ENCODE data around the gene PBRM1.

Gene PBRM1

DNA sequence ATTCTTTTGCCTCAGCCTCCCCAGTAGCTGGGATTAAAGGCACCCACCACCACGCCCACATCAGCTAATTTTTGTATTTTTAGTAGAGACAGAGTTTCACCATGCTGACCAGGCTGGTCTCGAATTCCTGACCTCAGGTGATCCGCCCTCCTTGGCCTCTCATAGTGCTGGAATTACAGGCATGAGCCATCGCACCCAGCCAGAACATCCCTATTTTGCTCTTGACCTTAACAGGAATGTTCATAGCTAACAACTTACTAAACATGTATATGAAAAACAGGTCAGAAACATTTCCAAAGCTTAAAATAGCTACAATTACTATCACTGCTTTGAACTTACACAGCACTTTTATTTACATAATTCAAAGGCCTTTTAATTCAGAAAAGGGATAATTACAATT lies 115.6 kb downstream of the PBRM1 start:
- no peak for DNase-seq

DNA sequence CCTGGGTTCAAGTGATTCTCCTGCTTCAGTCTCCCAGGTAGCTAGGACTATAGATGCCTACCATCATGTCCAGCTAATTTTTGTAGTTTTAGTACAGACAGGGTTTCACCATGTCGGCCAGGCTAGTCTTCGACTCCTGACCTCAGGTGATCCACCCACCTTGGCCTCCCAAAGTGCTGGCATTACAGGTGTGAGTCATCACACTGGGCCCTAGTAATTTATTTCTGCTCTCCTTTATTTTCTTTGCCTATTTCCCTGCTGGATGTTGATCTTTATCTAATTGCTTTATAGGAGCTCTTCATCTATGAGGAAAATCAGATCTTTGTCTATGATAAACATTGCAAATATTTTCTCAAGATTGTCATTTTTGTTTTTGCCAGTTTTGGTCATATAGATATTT lies 117.6 kb downstream of the PBRM1 start:
- no peak for DNase-seq

DNA sequence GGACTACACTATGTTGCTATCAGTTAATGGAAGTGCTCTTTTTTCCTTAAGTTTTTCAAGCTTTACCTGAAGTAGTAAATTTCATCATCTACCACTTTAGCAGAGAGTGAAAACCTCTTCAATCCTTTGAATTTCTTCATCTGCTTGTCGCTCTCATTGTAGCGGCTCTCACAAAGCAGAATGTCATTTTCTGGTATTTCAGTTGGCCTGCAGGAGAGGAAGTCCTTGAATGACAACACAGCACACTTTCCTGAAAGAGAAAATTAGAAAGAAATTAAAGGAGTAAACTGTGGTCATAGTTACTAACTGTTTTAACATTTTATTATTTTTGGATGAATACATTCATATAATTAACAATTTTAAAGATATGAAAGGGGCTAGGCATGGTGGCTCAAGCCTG lies 121.7 kb downstream of the PBRM1 start:
- DNase-seq = no peak

DNA sequence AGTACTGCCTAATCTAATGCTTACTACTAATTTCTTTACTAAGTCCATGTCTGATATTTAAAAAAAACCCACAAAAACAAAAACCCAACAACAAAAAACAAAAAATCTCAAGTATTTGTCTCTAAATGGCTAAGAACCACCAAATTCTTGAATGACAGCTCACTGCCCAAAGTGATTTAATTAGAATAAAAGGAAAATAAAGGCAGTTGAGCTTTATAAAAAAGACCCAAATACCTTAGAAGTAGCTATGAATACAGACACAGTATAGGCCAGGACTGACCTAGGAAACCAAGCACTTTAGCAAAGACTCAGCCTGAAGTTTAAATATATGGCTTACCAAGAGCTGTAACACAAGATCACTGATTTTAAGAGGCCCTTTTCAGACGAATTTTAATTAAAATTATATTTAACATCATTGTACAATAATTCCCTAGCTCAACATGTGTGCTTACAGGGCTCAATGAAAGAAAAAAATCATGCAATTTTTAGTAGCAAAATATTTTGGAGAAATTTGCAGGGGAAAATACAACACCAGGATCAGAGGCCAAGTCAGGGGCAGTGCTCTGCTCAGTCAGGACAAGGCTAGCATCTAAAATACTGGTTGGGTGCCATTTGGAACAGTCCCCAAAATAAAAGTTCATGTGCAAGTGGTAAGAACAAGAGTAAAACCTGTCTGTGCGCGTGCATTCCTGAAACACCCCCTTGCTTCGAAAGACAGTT lies 124.5 kb downstream of the PBRM1 start:
- no peak for DNase-seq

DNA sequence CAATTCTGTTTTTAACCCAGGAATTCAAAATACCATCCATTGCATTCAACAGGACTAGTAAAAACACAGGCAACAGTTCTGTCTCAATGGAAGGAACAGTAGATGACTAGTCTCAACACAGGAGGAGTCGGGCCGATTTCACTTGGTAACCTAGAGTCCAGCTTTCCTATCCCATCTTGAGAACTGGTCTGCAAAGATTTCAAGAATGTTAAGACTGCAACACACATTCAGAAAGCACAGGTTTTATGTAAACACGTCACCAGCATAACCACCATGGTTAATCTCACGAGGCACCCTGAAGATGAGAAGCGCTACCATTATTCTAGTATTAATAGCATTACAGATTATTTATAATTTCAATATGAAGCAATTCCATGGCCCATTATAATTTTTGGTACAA lies 127.3 kb downstream of the PBRM1 start:
- DNase-seq = no peak

DNA sequence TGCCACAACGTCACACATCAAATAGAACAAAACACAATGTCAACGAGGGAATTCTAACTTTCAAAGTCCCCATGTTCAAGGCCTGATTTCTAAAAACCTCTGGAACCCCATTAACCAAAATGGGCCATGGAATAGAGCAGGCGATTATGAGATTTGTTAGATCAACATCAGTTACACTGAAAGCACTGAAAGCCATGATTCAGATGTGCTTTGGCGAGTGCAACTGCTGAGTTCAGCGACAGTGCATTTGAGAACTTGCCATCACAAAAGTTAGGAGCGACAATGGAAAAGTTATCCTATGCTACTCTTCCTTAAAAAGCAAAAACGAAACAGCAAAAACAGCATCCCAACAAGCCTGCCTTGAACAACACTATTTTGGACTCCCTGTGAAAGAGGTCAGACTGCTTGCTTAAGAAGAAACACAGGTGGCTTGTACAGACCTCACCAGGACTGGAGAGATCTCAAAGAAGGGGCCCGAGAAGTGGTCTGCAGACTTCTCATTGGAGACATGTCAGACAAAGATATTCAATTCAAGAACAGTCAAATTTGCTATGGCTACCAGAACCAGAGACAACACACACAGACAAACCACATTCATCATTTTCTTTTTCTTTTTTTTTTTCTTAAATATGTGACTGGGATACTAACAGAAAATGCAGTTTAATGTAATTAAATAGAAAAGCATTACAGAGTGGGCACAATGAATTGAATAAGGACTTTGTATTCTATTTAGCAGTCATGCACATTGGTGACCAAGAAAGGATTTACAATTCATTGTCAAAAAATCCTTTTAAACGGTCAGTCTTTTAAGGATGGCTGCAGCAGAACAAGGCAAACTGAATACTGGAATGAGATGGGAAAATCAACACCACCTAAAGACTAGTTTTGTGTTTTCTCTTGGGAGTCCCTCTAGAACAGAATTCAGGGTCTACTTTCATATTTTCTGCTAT lies 128.4 kb downstream of the PBRM1 start:
- no peak for DNase-seq

DNA sequence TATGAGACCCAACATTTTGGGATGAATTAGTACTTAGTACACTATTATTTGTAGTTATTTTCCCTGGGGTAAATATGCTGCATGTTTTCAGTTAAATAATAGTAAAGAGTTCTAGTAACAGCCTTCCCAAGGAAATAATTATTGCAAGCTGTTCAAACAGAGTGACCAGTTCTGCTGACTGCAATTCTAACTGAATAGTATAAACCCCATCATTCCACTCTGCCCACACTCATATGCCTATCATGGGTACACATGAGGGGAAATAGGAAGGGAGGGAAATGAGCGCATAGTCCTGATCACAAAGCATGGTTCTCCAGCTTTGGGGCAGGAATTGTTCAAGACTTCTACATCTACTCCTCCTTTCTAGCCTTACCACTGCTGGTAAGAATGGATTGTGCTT lies 130.7 kb downstream of the PBRM1 start:
- no peak for DNase-seq

DNA sequence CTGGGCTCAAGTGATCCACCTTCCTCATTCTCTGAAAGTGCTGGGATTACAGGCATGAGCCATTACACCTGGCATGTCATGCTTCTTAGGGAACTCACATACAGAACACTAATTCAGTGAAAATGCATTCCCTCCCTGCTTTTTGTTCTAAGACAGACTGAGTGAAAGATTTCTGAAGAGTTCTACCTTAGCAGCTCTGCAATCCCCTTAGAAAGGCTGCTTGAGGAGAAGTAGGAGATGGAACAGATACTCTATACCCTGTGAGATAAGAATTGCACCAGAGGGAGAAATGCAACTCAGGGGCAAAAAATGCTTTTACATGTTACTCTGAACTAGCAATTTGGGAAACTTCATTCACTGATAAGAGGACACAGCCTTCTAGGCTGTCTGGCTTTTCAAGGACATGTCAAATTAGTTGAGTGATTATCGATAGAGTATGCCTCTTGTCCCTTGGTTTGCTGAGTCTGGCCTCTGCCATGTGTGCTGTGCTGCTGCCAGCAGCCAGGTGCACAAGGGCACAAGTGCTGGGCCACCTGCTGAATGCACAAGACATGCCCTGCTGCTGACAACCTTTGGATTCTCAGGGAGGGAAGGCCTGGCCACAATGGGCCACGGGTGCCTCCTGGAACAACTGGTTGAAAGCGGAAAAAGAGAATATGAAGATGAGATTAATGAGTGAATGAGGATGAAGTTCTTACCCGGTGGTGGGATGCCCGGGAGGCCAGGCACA lies 131.5 kb downstream of the PBRM1 start:
- no peak for DNase-seq

DNA sequence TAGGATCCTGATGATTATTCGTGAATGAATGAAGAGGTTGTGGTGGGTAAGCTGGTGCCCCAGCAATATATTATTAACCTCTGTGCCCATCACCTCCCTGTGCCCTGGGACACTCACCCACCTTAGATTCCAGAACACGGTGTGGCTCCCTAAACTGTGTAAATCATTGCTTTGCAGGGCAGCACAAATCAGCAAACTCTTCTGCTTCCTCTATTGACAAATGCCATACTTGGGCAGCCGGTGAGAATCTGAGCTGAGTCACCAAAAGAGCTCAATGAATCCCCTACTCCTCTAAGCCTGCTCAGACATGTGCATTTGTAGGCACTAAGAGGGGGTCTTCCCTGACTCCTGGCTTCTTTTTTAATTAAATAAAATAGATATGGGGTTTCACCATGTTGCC lies 133.6 kb downstream of the PBRM1 start:
- no peak for DNase-seq

DNA sequence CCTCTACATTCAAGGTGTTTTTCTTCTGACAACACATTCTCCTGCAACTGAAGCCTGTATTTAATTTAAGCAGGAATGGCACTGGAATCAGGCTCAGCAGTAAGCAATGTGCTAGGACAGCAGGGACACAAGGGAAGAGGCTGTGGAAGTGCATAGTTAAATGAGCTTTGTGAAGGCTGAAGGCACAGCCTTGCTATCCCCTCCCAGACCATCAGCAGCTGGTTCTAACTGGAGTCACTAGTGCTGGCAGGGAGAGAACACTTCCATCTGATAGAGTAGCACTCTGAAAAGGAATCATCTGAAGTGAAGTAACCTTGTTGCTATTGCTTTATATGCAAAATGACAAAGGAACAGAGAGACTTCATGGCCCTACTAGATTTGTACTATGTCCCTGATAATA lies 134.6 kb downstream of the PBRM1 start:
- no peak for DNase-seq

DNA sequence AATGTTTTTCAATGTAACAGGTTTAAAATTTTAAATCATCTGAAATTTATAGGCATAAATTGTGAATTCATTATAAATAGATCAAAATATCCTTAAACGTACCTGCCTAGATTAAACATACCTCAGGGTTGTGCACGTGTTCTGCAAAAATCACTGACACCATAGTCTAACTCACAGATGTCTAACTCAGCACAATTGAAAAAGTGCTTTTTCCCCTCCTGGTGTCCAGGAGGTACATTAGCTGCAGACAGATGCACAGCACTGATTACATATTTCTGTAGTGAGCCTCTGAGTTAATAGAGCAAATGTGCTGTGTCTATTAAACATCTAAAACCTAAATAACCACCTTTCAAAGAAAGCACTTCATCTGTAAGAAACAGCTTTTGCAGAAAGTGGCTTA lies 138.6 kb downstream of the PBRM1 start:
- no peak for DNase-seq

DNA sequence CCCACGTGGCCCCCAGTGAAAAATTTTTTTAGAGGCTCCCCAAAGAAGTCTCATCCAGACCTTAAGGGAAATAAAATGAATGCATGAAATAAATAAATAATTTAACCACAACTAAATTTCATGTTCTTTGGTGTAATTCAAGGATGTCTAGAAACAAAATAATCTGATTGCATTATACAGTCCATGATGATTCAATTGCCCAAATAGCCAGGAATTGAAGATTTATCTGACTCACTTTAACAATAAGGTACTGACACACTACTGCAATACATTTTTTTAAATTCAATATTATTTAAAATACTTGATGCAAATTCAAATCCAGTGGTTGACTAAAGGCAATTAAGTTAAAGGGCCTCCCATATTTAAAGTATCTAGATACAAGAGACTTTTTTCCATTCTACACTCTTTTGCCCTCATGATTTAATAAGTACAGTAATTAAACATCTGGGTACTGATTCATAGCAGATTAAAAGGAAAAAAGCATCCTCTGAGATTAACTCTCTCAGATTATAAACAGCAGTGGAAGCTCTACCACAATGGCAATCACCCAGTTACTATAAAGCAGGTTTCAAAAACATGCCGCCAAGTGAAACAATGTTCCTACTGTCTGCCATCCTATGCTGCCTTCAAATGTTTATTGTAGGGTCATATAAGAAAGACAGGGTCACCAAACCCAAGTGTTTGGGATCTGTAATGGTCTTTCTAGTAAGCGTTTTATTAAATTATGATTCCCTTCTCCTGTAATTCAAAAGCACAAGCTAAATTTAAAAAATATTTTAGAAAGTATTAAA lies 139.4 kb downstream of the PBRM1 start:
- no peak for DNase-seq

DNA sequence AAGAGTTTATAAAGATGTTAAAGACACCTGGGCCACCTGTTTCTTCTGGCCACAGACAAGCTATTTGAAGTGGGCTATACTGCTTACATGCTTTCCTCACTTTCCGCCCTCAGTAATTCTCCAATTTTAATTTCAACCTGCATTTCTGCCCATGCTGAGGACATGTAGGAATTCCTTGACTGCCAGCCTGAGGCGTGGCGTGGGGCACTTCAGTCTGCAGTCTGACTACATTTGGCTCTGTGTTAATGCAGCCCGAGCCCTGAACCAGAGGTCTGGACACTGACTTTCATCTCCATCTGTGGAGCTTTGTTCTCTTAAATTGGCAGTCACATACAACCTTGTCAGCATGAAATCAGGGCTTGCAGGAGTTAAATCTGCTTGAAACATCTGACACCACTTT lies 140.8 kb downstream of the PBRM1 start:
- no peak for DNase-seq

DNA sequence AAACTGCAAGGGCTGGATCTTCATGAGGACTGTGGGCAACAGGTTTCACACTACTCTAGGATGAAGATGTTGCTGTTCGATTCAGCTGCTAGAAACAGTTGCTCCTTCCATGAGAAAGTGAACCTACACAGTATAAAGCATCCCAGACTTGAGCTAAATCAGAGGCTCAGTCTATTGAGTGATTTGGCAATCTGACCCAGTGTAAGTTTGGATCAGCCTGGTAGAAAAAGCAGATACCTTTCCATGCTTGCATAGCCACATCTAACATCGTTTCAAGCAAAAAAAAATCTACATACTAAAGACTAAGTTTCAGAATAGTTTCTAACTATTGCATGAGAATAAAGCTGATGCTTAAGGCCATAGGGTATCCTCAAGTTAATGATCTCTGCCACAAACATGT lies 144.7 kb downstream of the PBRM1 start:
- no peak for DNase-seq

DNA sequence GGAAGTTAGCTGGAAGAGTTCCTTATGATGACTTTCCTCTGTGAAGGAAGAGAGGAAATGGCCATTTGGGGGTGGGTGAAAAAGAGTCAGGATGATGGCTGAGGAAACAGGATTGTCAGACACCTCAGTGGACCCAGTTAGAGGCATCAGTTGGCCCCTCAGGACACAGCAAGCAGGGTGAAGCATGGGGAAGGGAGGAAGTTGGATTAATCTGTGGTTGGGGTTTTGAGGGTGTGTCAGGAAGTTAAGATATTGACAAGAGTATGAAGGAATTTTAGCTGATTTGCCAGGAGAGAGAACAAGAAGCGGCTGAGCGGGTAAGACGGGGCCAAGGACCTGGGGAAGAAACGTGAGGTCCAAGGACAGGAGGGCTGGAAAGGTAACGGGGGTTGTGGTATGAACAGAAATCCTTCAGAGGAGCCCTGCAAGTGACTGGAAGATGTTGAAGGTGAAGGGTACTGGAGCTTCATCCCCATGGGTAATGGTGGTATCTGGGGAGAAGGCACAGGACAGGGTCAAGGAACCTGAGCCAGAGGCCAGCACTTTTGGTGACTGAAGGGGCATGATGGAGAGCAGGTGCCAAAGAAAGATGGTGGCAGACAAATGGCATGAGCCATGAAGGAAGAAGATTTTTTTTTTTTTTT lies 146.6 kb downstream of the PBRM1 start:
- DNase-seq = no peak

DNA sequence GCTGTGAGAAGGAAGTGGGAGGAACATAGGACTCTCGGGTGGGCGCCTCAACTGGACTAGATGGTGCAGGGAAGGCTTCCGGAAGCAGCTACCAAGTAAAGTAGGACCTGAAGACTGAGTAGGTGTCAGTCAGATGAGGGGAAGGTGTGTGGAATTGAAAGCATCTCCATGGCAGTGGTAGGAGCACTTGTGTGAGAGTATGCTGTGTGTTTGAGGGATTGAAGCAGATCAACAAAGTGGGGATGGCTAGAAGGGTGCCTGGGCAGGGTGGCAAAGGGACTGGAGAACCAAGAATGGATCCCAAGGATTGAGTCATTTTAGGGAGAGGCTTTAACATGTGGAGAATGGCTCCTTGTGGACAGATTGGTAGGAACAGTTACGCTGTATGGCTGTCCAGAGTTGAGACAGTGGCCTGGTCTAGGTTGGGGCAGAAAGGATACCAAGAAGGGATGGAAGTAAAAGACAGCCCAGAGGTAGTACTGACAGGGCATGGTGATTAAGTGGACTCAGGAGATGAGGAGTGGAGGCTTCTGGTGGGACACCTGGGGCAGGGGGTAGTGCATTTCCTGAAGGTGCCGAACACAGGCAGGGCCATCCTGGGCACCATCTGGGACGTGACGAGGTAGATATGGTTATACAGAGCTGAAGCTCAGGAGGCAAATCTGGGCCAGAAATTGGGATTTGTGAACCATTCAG lies 147.8 kb downstream of the PBRM1 start:
- no peak for DNase-seq

DNA sequence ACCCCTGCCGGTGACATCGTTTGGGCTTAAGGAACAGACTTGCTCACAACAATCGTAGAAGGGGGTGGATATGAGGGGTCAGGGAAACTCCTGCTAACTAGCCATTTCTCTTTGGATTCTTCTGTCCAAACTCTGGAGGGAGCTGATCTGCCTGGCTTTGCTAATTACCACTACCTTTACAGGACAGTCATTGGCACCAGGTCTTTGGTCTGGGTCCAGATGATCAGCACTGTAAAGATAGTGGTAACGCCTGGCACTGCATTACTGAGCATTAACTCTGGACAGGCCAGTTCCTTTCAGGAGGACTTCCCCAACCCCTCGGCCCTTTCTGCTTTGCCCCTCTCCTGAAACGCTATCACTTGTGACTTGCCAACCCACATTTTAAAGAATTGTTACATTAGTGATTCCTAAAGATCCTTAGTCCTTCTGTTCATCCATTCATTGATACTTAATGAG lies 148.5 kb downstream of the PBRM1 start:
- no peak for DNase-seq

DNA sequence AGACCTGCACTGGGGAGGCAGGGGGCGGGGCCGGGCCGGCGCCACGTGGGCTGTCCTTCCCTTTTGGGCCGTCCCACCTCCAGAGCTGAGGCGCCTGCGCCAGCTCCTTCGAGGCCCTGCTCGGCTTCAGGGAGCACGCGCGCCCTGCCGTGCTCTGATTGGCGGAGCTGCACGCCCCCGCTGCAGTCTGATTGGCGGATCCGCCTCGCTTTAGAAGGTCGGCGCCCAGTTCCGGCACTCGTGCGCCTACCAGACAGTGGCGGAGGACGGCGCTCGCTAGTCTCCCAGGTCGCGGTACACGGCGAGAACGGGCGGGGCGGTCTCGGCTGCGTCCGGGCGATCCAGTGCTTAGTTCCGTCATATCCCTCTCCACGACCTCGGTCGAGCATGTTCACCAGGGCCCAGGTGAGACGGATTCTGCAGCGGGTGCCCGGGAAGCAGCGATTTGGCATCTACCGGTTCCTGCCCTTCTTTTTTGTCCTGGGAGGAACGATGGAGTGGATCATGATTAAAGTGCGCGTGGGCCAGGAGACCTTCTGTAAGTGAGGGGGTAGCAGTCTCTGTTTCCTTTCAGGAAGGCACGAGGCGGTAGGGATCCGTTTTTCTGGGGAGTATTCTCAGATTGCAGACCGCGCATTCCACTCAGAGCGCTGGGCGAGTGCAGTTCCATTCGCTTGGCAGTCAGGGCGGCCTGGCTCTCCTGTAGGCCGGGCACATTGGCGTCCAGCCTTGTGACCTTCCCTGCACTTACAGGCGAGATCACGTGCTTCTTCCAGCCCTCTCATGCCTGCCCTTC lies 149.1 kb downstream of the PBRM1 start, which contains the start of gene UQCC5:
TSS of gene UQCC5 (plus strand) at position 237 of the 796 bp plus-strand sequence. CDS start at position 388, 151 bp downstream.
- peak; percentile 89 to 94 for DNase-seq

DNA sequence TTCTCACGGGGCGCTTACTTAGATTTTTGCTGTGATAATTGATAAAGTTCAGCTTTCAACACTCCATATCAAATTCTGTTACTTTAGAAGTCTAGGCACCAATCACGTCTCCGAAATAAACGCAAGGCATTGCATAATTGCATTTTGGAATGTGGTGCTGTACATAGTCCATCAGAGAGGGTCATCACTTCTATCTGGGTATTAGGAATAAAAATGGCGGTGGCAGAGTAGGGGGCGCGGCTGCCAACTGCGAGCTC lies 149.7 kb downstream of the PBRM1 start:
- DNase-seq = no peak

DNA sequence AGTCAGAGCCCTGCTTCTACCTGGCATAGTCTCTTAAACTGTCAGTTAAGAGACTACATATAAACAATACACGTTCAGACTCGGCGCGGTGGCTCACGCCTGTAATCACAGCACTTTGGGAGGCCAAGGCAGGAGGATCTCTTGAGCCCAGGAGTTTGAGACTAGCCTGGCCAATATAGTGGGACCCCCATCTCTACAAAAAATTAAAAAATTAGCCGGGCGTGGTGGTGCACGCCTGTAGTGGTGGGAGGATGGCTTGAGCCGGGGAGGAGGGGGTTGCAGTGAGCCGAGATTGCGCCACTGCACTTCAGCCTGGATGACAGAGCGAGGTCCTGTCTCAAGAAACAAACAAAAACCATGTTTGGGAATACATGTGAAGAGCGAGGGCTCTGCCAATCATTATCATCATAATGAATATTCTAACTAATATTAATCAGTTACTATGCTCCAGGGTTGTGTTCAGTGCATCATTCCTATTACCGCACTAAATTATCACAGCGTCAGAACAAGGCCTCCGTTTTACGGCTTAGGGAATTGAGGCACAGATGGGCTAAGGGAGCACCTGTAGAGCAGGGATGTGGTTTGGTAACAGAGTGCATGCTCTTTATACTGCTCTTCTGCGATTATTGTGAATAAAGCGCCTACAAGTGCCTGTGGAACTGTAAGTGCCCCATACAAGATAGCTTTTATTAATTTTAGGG lies 150.2 kb downstream of the PBRM1 start:
- DNase-seq = no peak

All from NCI-H1930 (cell line).